LNCaP clone FGC (cell line): ENCODE results near the gene IMPG2.

Experiments used
- DNase-seq: peaks from one replicate; pipeline ENCODE4 v3.0.0-alpha.2; 2011; ENCODE audit warnings: low read depth
- H3K4me3 ChIP-seq: 2 replicates; pipeline ENCODE4 v1.5.1; 2011; ENCODE audit warnings: mild to moderate bottlenecking, low read depth, low read length, control low read depth
- TF ChIP-seq, protein P1 (sequence below): IDR thresholded peaks from 2 replicates; pipeline ENCODE4 v1.5.1; 2012; ENCODE audit warnings: mild to moderate bottlenecking; ENCODE audit not compliant: control insufficient read depth, insufficient read depth; ENCODE audit errors: extremely low read depth

Gene IMPG2

DNA sequence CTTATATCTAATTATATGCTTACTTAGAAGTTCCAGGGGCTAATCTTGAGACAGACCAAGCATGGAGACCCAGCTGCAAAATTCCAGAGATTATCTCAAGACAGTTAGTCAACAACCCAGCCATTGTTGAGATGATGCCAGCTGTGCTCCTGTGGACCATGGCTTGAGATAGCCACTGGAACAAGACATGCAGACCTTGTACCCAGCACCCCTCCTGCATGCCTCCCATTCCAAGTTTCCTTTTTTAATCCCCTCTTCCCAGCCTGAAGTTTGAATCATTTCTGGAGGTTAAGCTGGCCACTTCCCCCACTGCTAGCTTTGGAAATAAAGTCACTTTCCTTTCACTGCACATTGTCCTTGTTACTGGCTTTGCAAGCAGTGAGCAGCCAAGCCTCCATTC lies 53.8 kb downstream of the IMPG2 start:
- DNase-seq: no peak
- H3K4me3 ChIP-seq: no peak overlapping the region
- TF ChIP-seq, protein P1, sequence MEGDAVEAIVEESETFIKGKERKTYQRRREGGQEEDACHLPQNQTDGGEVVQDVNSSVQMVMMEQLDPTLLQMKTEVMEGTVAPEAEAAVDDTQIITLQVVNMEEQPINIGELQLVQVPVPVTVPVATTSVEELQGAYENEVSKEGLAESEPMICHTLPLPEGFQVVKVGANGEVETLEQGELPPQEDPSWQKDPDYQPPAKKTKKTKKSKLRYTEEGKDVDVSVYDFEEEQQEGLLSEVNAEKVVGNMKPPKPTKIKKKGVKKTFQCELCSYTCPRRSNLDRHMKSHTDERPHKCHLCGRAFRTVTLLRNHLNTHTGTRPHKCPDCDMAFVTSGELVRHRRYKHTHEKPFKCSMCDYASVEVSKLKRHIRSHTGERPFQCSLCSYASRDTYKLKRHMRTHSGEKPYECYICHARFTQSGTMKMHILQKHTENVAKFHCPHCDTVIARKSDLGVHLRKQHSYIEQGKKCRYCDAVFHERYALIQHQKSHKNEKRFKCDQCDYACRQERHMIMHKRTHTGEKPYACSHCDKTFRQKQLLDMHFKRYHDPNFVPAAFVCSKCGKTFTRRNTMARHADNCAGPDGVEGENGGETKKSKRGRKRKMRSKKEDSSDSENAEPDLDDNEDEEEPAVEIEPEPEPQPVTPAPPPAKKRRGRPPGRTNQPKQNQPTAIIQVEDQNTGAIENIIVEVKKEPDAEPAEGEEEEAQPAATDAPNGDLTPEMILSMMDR: no peak

DNA sequence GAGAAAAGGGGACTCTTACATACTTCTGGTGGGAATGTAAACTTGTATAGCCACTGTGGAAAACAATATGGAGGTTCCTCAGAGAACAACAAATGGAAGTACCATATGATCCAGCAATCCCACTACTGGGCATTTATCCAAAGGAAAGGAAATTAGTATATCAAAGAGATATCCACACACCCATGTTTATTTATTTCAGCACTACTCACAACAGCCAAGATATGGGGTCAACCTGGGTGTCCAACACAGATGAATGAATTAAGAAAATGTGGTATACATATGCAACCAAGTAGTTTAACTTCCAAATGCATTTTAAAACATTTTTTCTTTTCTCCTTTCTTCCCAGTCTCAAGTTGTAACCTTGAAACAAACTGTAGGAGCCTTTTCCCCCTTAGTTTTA lies 54.3 kb downstream of the IMPG2 start:
- no peak for DNase-seq
- TF ChIP-seq, protein P1: no peak
- H3K4me3 ChIP-seq: no peak overlapping the region

DNA sequence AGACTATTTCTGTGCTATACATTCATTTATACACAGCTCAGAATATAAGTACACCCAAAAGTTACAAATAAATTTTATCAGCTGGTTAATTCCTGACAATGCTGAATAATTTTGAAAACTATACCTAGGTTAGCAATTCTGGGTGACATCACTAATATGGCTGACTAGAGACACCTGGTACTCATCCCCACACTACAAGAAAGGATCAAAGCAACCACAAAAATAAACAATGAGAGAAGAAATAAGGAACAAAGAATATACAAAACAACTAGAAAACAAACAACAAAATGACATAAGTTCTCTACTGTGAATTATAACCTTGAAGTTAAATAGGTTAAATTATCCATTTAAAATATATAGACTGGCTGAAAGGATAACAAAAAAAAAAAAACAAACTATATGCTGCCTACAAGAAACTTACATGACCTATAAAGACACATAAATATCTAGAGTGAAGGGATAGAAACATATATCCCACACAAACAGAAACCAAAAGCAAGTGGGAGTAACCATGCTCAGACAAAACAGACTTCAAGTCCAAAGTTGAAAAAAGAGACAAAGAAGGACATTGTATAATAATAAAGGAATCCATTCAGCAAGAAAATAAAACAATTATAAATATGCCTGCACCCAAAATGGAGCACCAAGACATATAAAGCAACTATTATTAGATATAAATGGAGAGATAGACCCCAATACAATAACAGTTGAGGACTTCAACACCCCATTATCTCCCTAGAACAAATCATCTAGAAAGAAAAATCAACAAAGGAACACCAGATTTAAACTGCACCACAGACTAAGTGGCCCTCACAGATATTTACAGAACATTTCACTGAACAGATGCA lies 57.8 kb downstream of the IMPG2 start:
- no peak overlapping the region for H3K4me3 ChIP-seq
- TF ChIP-seq, protein P1: no peak
- no peak for DNase-seq

DNA sequence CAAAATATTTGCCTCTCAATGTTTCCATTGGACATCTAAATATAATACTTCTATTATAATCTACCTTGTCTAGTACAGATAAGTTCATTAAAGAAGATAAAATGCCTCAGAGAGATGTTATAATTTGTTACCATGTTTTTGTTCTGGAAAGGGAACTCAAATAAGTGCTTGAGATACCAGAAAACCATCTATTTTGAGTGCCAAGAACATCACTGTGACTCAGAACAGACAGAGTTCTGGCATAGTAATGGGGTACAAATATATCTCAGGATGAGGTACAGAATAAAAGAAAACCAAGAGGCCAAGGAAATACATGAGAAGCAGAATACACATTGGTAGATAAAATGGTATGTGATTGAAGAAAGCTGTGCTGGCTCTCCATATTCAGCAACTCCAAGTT lies 58.9 kb downstream of the IMPG2 start:
- no peak overlapping the region for H3K4me3 ChIP-seq
- DNase-seq: no peak
- TF ChIP-seq, protein P1: no peak

DNA sequence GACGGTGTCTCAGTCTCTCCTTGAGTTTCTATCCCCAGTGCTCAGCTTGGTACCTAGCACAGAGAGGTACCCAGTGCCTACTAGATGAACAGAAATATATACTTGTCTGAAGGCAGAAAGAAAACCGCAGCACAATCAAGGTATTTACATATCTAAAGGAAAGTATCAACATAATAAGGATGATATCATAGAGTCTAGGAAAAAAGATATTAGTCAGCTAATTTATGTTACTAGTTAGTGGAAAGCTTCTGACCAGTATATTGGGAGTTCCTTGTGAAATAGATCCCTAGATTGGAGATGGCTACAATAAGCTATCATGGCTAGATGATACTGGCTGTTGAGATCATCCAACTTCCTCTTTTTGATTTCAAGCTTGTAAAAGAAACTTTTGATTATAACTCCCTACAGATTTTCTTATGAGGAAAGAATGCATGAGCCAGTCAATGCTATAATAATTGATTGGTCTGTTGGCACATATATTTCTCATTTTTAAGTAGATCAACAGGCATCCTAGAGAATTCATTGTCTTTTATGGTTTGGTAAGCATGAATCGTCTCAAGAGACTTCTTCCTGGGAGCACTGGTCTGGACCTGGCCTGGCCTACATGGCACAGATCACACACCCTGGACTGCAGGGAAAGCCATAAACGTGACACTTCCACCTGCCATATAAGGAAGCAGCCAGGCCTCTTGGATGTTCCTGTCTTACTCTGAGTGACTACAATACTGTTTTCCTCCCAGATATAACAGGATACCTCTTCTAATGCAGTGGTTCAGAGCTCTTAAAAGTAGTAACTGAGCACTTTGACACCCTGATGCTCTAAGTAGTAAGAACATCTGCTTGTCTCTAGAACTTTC lies 60.7 kb downstream of the IMPG2 start:
- TF ChIP-seq, protein P1: no peak
- H3K4me3 ChIP-seq: no peak overlapping the region
- no peak for DNase-seq

DNA sequence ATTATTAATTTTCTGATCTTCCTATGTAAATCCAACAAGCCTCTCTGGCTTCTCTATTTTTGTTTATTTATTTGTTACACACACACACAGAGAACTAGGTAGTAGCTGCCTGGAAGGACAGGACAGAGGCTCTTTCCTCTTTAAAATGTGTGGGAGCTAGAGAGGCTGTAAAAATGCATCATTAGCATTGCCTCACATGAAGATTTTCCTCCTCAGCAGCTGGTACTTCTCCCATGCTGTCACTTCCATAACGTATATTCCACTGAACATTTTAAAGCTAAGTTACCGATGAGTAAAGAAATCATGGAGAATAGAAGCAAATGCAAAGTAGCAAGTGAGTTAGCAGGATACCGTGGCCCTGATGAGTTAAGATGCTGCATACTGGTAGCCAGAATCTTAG lies 63.9 kb downstream of the IMPG2 start:
- TF ChIP-seq, protein P1: no peak

More for the DNA sequence above, 63.9 kb downstream of the IMPG2 start:
- H3K4me3 ChIP-seq: no peak overlapping the region
- no peak for DNase-seq
